ENCODE data around the gene ANKRD33B. TPM values are rescaled to one million over a fixed set of nuclear protein-coding genes. Genes with fewer than 3 reads are reported as not detected.

ANKRD33B gene
- total and polyA plus RNA-seq, 9 of the 15 experiments (the other 6 are each of a cell fraction or from before 2014, with no cell fraction given): 0.10 to 1.7 (median 0.40) TPM

GRCh38 chr5:10600626-10601245 is 36.9 kb downstream of the ANKRD33B start:
- Histone ChIP-seq H3K27me3 (ENCODE audit: control insufficient read depth in 2 of 2, insufficient read depth in 2 of 2, low read length in 2 of 2) (no peaks in the 10 kb centered on the region), H3K9me1 (ENCODE audit: control insufficient read depth, insufficient read depth, low read length) (no peaks in the 10 kb centered on the region), H3K4me1 (replicated peaks in 1 of 2; ENCODE audit: control insufficient read depth in 2 of 2, insufficient read depth in 2 of 2, low read length in 2 of 2) (peaks cover 22 to 36% of the 10 kb centered on the region in 2 experiments), H3K9ac (ENCODE audit: insufficient read depth in 1 of 2, low read depth in 2 of 2, low read length in 2 of 2) (peak overlapping the region in 1 of 2 experiments; percentile 70; a peak in 1 of 4 replicates), H3K4me2 (ENCODE audit: insufficient read depth, low read length) (peak overlapping the region; percentile 76), H3K9me3 (replicated peaks; ENCODE audit: control insufficient read depth, insufficient read depth, low read depth, low read length) (no peaks in the 10 kb centered on the region), H3K4me3 (no peak overlapping the region), H3K27ac (ENCODE audit: extremely low read depth, low read depth, low read length) (no peak overlapping the region), H3K79me2 (ENCODE audit: control insufficient read depth, insufficient read depth, low read length) (no peaks in the 10 kb centered on the region), H3K36me3 (ENCODE audit: control insufficient read depth, insufficient read depth, low read length) (no peaks in the 10 kb centered on the region), H2AFZ (ENCODE audit: low read depth, low read length) (peak overlapping the region; percentile 75), H4K20me1 (replicated peaks; ENCODE audit: control insufficient read depth, insufficient read depth, low read length) (no peaks in the 10 kb centered on the region)
- intact Hi-C loops (cut with micrococcal nuclease): loop anchor here (10.0 kb wide), 1 partner anchor 296 kb away; the partner anchor contains the start of gene CMBL
- ATAC-seq (no peak), DNase-seq (ENCODE audit: extremely low read depth in 1 of 4, low spot score in 3 of 4) (no peak), FAIRE-seq (no peak)
- ChIA-PET POLR2A (interaction anchor here (0.8 to 1.4 kb wide), 4 partner anchors 8 to 39 kb away, joined by 3 to 5 read pairs (median 3); no protein-coding TSS in a partner anchor), CTCF (ENCODE audit: low intra/inter-chr PET ratio) (no interaction called here)
- in situ Hi-C loops (cut with MboI): no loop called here
- BruUV-seq (replicated peaks): no TSS peak
- whole genome bisulfite sequencing (ENCODE audit: insufficient coverage, low coverage, missing lambda C conversion rate): 72% methylated on average over 5 of the region's 5 CpGs
- TF ChIP-seq BMI1 (IDR thresholded peaks at IDR 0.05; ENCODE audit: low read length) (no peak), RBM25 (IDR thresholded peaks at IDR 0.05; ENCODE audit: low read depth, low read length, severe bottlenecking) (peak; percentile 66), CXXC5 (CRISPR knock-in tag; IDR thresholded peaks at IDR 0.05) (no peak), STAT5A (IDR thresholded peaks at IDR 0.05; ENCODE audit: borderline replicate concordance, low read length) (no peak), HDAC8 (tag; IDR thresholded peaks at IDR 0.05) (no peak), DDX20 (tag; IDR thresholded peaks at IDR 0.05; ENCODE audit: low read depth) (no peak), PBX2 (CRISPR knock-in tag; IDR thresholded peaks at IDR 0.05; ENCODE audit: low read depth) (no peak), PBX2 (tag; conservative IDR thresholded peaks at IDR 0.05; ENCODE audit: low read depth) (peak; percentile 67), FOXO4 (CRISPR knock-in tag; IDR thresholded peaks at IDR 0.05) (no peak), ADNP (tag; IDR thresholded peaks at IDR 0.05) (no peak), NBN (IDR thresholded peaks at IDR 0.05; ENCODE audit: low read depth) (no peak), ZNF175 (CRISPR knock-in tag; IDR thresholded peaks at IDR 0.05; ENCODE audit: low read depth) (no peak), RBM15 (IDR thresholded peaks at IDR 0.05; ENCODE audit: insufficient read depth, low read length) (no peak), PHB (CRISPR knock-in tag; IDR thresholded peaks at IDR 0.05) (no peak), NFRKB (IDR thresholded peaks at IDR 0.05; ENCODE audit: low read depth) (no peak)
- TF ChIP-seq, protein P1, sequence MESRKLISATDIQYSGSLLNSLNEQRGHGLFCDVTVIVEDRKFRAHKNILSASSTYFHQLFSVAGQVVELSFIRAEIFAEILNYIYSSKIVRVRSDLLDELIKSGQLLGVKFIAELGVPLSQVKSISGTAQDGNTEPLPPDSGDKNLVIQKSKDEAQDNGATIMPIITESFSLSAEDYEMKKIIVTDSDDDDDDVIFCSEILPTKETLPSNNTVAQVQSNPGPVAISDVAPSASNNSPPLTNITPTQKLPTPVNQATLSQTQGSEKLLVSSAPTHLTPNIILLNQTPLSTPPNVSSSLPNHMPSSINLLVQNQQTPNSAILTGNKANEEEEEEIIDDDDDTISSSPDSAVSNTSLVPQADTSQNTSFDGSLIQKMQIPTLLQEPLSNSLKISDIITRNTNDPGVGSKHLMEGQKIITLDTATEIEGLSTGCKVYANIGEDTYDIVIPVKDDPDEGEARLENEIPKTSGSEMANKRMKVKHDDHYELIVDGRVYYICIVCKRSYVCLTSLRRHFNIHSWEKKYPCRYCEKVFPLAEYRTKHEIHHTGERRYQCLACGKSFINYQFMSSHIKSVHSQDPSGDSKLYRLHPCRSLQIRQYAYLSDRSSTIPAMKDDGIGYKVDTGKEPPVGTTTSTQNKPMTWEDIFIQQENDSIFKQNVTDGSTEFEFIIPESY (CRISPR knock-in tag; IDR thresholded peaks at IDR 0.05): peak; percentile 54; the same call in 1 of the 2 replicates

All from K562 (cell line).